Activated naive CD4-positive, alpha-beta T cell treated with anti-CD3 and anti-CD28 coated beads, Interleukin-2, amount 50 U/mL, for 16 hours (primary cell): ENCODE results near the gene CFAP58.

ENCODE experiments used
- DNase-seq: peaks from one replicate; pipeline ENCODE4 v3.0.0-alpha.2; 2020

The CFAP58 gene

GRCh38 chr10:104380336-104380735 is 26.7 kb downstream of the CFAP58 start:
- no peak for DNase-seq

GRCh38 chr10:104387130-104387888 is 33.7 kb downstream of the CFAP58 start:
- no peak for DNase-seq

- no peak for DNase-seq
Observed at GRCh38 chr10:104388830-104389229, 35.2 kb downstream of the CFAP58 start.

- DNase-seq = no peak
Observed at GRCh38 chr10:104391150-104391968, 37.7 kb downstream of the CFAP58 start.

GRCh38 chr10:104391969-104392296 is 38.3 kb downstream of the CFAP58 start:
- no peak for DNase-seq

- no peak for DNase-seq
Observed at GRCh38 chr10:104393387-104393786, 39.8 kb downstream of the CFAP58 start.

- no peak for DNase-seq
Observed at GRCh38 chr10:104396581-104396980, 42.9 kb downstream of the CFAP58 start.

- DNase-seq = no peak
Observed at GRCh38 chr10:104403636-104404035, 50.0 kb downstream of the CFAP58 start.

- DNase-seq = no peak
Observed at GRCh38 chr10:104406715-104407650, 53.4 kb downstream of the CFAP58 start.

- no peak for DNase-seq
Observed at GRCh38 chr10:104413528-104413927, 59.9 kb downstream of the CFAP58 start.

GRCh38 chr10:104415526-104416165 is 62.0 kb downstream of the CFAP58 start:
- no peak for DNase-seq

GRCh38 chr10:104416851-104417250 is 63.2 kb downstream of the CFAP58 start:
- no peak for DNase-seq

GRCh38 chr10:104417637-104418292 is 64.1 kb downstream of the CFAP58 start:
- no peak for DNase-seq

GRCh38 chr10:104424719-104425118 is 71.1 kb downstream of the CFAP58 start:
- DNase-seq = no peak

GRCh38 chr10:104427989-104428388 is 74.4 kb downstream of the CFAP58 start:
- no peak for DNase-seq

- no peak for DNase-seq
Observed at GRCh38 chr10:104429846-104430245, 76.2 kb downstream of the CFAP58 start.

- DNase-seq = no peak
Observed at GRCh38 chr10:104430360-104430759, 76.7 kb downstream of the CFAP58 start.

- no peak for DNase-seq
Observed at GRCh38 chr10:104433669-104434068, 80.0 kb downstream of the CFAP58 start.

GRCh38 chr10:104434601-104435000 is 81.0 kb downstream of the CFAP58 start:
- no peak for DNase-seq

GRCh38 chr10:104435822-104436221 is 82.2 kb downstream of the CFAP58 start:
- no peak for DNase-seq

- DNase-seq = no peak
Observed at GRCh38 chr10:104437226-104437625, 83.6 kb downstream of the CFAP58 start.

- no peak for DNase-seq
Observed at GRCh38 chr10:104440221-104440620, 86.6 kb downstream of the CFAP58 start.
